Midbrain (tissue), 1 donor: Measurements from ENCODE around the gene BMPR1A.

ENCODE experiments used
- DNase-seq: peaks from one replicate; lab custom pipeline; 2025; lab: John Stamatoyannopoulos, UW

Gene BMPR1A

DNA sequence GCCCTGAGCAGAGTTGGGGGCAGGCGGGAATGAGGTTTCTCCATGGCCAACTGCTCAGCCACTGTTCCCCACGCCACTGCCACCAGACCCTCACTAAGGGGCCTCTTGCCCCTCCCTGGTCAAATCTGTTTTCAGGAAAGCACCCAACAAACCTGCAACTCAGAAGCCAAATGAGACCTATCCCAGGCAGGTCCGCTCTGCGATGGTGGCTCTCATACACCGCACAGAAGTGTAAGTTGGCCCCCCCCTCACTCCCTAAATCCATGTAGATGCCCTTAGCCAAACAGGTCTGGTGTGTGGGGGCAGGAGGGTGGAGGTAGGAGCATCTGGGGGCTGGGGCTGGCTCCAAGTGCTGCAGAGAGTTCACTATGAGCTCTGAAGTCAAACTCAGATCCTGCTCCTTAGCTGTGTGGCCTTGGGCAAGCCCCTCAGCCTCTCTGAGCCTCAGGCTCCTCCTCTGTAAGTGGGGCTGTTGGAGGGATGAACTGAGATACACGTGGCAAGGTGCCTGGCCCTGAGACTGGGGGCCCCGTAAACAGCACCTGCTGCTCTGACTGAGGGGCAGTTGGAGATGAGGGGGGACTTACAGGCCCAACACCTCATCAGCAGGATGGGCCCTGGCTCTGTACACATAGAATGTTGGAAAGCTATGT is 199.9 kb downstream of the BMPR1A start:
- no peak for DNase-seq

DNA sequence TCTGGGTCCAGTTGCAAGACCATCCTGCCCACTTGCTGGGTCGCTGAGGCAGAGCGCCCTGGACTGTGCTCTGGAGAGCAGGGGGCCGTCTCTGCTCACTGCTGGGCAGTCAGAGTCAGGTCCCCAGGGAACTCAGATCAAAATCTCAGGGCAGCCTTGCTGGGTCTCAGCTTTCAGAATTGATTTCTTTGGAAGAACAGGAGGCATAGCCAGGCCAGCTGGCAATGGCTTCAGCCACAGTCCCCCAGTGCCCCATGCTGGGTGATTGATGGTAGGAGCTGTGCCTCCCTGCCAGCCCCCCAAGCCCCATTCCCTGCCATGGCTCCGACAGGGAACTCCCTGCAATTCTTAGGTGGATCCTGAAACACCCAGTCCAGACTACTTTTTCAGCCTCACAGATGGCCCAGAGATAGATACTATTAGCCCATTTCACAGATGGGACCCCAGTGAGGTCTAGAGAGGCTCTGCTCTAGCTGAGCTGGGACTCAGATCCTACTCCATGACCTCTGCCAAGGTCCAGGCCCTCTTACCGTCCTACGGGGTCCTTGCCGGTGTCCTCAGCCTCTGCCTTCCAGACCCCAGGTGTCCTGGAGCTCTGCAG is 200.5 kb downstream of the BMPR1A start:
- no peak for DNase-seq

GRCh38 chr10:86957471-86958115 is 201.2 kb downstream of the BMPR1A start, which contains the start of gene MMRN2:
MMRN2 (minus strand) TSS chr10:86957615; CDS start chr10:86957541, 74 bp downstream.
- no peak for DNase-seq

DNA sequence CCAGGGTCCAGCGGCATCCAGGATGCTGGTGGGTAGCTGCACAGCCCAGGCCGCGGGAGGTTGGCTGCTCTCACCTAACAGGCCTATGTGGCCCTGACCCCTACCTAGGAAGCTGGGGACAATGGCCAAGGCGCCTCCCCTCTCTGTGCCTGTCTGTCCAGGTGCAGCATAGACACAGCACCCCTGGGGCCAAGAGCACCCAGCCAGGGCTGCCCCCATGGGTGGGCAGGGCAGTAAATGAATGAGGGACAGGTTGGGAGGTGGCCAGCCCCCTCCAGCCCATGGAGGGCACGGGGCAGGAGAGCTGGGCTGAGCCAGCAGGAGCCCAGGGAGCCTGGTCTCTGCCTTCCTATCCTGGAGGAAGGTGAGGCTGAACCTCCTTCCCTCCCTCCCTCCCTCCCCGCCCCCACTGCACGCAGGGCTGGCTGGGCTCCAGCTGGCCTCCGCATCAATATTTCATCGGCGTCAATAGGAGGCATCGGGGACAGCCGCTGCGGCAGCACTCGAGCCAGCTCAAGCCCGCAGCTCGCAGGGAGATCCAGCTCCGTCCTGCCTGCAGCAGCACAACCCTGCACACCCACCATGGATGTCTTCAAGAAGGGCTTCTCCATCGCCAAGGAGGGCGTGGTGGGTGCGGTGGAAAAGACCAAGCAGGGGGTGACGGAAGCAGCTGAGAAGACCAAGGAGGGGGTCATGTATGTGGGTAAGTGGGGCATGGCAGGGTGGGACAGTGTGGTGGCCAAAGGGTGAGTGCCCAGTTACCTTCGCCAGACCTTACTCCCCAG is 201.9 kb downstream of the BMPR1A start, which contains the start of gene SNCG:
SNCG (plus strand) TSS at position 484 of the 785 bp plus-strand sequence; CDS start at position 583, 99 bp downstream.
- peak; percentile 33 for DNase-seq

- no peak for DNase-seq
Observed at GRCh38 chr10:86958901-86959736, 202.7 kb downstream of the BMPR1A start.

DNA sequence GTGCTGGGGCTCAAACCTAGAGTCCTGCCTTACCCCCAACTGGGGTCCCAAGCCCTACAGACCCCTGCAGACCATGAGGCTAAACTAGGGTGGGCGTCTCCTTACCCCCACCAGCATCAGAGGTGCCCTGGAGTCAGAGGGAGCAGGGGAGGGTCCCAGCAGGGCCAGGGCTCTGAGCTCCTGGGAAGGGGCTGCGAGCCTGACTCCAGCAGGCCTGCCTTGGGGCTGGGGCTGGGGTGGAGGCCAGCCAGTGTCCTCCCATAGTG is 203.3 kb downstream of the BMPR1A start:
- DNase-seq: no peak

GRCh38 chr10:86960003-86960862 is 203.8 kb downstream of the BMPR1A start:
- DNase-seq: no peak

GRCh38 chr10:86960863-86961434 is 204.5 kb downstream of the BMPR1A start:
- no peak for DNase-seq

GRCh38 chr10:86961481-86962091 is 205.2 kb downstream of the BMPR1A start:
- no peak for DNase-seq

GRCh38 chr10:86962136-86962980 is 205.9 kb downstream of the BMPR1A start:
- DNase-seq: no peak

DNA sequence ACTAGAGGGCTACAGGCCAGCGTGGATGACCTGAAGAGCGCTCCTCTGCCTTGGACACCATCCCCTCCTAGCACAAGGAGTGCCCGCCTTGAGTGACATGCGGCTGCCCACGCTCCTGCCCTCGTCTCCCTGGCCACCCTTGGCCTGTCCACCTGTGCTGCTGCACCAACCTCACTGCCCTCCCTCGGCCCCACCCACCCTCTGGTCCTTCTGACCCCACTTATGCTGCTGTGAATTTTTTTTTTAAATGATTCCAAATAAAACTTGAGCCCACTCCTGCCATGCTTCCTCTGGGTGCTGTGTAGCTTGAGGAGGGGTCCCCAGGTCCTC is 206.5 kb downstream of the BMPR1A start:
- DNase-seq: no peak

DNA sequence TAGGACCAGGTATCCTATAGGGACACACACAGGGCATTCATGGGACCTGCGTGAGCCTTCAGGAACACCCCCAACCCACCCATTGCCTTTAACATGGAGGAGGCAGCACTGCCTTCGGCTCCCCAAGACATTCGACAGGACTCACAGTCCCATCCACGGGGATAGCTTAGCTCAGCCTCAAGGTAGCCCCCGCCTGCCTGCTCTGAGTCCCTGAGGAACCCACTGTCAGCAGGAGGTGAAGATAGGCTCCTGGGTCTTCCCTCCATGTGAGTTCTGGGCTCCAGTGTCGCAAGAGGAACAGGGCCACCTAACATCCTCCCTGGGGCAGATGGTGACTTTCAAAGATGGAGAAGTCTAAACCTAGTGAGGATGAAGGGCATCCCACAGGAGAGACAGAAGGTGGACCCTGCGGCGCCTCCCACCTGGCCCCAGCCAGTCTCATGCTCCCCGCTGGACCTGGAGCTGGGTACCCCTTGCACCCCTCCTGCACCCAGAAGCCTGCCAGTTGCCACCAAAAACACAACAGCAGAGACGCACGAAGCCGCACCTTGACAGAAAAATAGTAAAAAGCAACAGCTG is 207.0 kb downstream of the BMPR1A start:
- DNase-seq: no peak

DNA sequence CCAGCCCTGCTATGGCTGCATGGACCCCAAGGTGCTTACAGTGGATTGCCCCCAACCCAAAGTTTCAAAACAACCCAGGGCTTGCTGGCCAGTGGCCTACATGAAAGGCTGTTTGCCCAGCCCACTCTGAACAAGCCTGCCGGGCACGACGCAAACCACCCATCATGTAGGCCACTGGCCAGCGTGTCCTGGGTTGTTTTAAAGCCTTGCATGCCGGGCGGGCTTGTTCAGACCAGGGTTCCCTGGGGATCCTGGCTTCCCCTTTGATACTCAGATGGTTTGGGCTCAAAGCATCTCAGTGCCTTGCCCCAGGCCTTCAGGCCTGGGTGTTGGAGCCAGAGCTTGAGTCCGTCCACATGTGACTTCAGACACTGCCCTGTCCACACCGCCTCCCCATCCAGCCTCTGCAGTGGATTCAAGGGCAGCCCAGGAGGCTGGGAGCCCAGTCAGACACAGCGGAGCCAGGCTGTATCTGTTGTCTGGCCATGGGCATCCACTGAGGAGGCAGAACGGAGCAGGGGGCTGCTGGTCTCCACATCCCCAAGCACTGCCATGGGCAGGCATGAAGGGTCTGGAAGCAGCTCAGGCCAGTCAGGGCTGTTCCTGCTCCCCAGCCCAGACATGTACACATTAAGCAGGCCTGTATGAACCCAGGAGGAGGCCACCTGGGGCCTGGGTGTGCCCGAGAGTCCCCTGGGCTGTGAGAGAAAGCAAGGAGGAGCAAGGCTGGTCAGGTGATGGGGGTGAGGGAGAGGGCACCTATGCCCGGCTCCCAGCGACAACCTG is 207.8 kb downstream of the BMPR1A start:
- DNase-seq: no peak

- no peak for DNase-seq
Observed at GRCh38 chr10:86964847-86965190, 208.4 kb downstream of the BMPR1A start.

DNA sequence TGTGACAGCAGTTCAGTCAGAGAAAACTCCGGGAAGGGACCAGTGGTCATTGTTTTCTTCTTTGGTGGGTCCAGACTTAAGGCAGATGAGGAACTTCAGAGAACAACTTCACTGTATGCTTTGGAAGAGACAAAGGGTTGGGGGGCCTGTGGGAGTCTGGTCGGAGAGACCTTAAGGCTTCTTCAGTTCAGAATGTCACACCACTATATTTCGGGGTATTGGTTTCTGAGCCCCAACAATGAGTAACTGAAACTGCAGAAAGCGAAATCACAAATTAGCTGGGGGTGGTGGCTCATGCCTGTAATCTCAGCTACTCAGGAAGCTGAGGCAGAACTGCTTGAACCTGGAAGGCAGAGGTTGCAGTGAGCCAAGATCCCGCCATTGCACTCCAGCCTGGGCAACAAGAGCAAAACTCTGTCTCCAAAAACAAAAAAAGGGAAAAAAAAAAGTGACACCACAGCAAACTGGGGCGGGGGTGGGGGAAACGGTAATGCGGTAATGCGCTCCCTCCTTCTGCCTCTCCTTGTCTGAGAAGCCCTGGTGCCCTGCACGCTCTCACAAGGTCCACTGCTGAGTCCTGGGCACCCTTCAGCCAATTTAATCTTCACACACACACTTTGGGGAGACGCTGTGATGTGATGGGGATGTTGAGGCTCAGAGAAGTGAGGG is 209.7 kb downstream of the BMPR1A start:
- no peak for DNase-seq

GRCh38 chr10:86967481-86967941 is 211.1 kb downstream of the BMPR1A start:
- DNase-seq: no peak

- DNase-seq: no peak
Observed at GRCh38 chr10:86968271-86968993, 212.0 kb downstream of the BMPR1A start, which contains the start of gene ADIRF. ADIRF (plus strand) TSS chr10:86968482; CDS start chr10:86968545, 63 bp downstream.
